ENCODE results near the gene FNDC3B. TPM values are rescaled to one million over a fixed set of nuclear protein-coding genes. Genes with fewer than 3 reads are reported as not detected.

The FNDC3B gene
- total and polyA plus RNA-seq, 2 of the 8 experiments (the other 6 are each of a cell fraction or from before 2014, with no cell fraction given) = 14.1 to 44.4 TPM

GRCh38 chr3:172370419-172370818, 331.0 kb downstream of the FNDC3B start (continued):
- TF ChIP-seq CHD7 (IDR thresholded peaks at IDR 0.05; ENCODE audit: insufficient replicate concordance, low read length) (no peak), EZH2 (IDR thresholded peaks at IDR 0.05; ENCODE audit: low read depth, low read length, severe bottlenecking) (no peak), CTBP2 (IDR thresholded peaks at IDR 0.05; ENCODE audit: borderline replicate concordance, insufficient read depth, insufficient read length, low read length) (no peak), GTF2F1 (IDR thresholded peaks at IDR 0.05; ENCODE audit: borderline replicate concordance, low read depth, low read length) (no peak), KDM4A (IDR thresholded peaks at IDR 0.05; ENCODE audit: low read depth, low read length, severe bottlenecking) (no peak), SP4 (IDR thresholded peaks at IDR 0.05; ENCODE audit: low read length) (no peak), RXRA (IDR thresholded peaks at IDR 0.05; ENCODE audit: insufficient read depth, low read depth, low read length) (no peak)
